Neutrophil (primary cell): Measurements from ENCODE around the gene DKC1.

Experiments used
- H3K27ac ChIP-seq: fragments of 200-600 bp; sonication (generic); 2 replicates; pipeline ENCODE4 v1.5.1; 2016; ENCODE audit warnings: mild to moderate bottlenecking, moderate library complexity
- H3K27me3 ChIP-seq: fragments of 200-600 bp; sonication (generic); 2 replicates; pipeline ENCODE4 v1.6.0; 2016; ENCODE audit warnings: mild to moderate bottlenecking
- H3K36me3 ChIP-seq: fragments of 200-600 bp; sonication (generic); 2 replicates; pipeline ENCODE4 v1.5.1; 2017
- H3K4me1 ChIP-seq, 2 experiments: fragments of 200-600 bp in 1 of 2; sonication (generic) in 1 of 2; 1 replicate in 1 of 2; 2 replicates in 1 of 2; pipeline versions ENCODE4 v1.5.1 to v1.6.1; 2013 to 2016; ENCODE audit warnings: low read depth in 1 of 2, low read length in 1 of 2, mild to moderate bottlenecking in 1 of 2, moderate library complexity in 1 of 2; ENCODE audit not compliant: control insufficient read depth in 1 of 2, insufficient read depth in 1 of 2
- H3K4me3 ChIP-seq, 2 experiments: fragments of 200-600 bp in 1 of 2; sonication (generic) in 1 of 2; 1 replicate in 1 of 2; 2 replicates in 1 of 2; pipeline ENCODE4 v1.5.1; 2013 to 2016; ENCODE audit warnings: low read depth in 1 of 2, low read length in 1 of 2, mild to moderate bottlenecking in 1 of 2, moderate library complexity in 1 of 2
- H3K9me3 ChIP-seq: fragments of 200-600 bp; sonication (generic); 2 replicates; pipeline ENCODE4 v1.5.1; 2016
- TF ChIP-seq, protein P1 (sequence below): fragments of 200-600 bp; sonication (generic); IDR thresholded peaks from 2 replicates; pipeline ENCODE4 v1.5.1; 2016; ENCODE audit warnings: antibody characterized with exemption

The DKC1 gene

DNA sequence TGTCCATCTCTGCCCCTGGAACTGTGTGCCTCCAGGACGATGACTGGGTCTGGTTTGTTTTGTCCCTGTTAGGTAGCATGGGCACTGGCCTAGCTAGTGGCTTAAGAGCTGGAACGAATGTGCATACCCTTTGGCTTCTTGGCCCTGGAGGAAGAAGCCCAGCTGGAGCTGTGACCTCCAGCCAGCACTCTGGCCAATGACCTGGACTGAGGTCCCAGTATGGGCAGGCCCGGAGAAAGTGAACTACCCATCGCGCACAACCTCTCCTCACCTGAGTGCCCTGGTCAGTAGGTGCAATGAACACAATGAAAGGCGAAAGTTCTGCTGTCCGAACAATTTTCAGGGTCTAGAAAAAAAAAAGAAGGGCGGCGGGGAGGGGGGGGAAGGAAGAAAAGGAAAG is 18.3 kb downstream of the DKC1 start:
- Histone ChIP-seq H3K4me3 (no peak overlapping the region), H3K27me3 (no peaks in the 10 kb centered on the region), H3K36me3 (peaks cover 67% of the 10 kb centered on the region), H3K9me3 (no peaks in the 10 kb centered on the region), H3K27ac (no peak overlapping the region), H3K4me1 (peaks cover 26% of the 10 kb centered on the region in 2 experiments)
- TF ChIP-seq, protein P1, sequence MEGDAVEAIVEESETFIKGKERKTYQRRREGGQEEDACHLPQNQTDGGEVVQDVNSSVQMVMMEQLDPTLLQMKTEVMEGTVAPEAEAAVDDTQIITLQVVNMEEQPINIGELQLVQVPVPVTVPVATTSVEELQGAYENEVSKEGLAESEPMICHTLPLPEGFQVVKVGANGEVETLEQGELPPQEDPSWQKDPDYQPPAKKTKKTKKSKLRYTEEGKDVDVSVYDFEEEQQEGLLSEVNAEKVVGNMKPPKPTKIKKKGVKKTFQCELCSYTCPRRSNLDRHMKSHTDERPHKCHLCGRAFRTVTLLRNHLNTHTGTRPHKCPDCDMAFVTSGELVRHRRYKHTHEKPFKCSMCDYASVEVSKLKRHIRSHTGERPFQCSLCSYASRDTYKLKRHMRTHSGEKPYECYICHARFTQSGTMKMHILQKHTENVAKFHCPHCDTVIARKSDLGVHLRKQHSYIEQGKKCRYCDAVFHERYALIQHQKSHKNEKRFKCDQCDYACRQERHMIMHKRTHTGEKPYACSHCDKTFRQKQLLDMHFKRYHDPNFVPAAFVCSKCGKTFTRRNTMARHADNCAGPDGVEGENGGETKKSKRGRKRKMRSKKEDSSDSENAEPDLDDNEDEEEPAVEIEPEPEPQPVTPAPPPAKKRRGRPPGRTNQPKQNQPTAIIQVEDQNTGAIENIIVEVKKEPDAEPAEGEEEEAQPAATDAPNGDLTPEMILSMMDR: no peak

DNA sequence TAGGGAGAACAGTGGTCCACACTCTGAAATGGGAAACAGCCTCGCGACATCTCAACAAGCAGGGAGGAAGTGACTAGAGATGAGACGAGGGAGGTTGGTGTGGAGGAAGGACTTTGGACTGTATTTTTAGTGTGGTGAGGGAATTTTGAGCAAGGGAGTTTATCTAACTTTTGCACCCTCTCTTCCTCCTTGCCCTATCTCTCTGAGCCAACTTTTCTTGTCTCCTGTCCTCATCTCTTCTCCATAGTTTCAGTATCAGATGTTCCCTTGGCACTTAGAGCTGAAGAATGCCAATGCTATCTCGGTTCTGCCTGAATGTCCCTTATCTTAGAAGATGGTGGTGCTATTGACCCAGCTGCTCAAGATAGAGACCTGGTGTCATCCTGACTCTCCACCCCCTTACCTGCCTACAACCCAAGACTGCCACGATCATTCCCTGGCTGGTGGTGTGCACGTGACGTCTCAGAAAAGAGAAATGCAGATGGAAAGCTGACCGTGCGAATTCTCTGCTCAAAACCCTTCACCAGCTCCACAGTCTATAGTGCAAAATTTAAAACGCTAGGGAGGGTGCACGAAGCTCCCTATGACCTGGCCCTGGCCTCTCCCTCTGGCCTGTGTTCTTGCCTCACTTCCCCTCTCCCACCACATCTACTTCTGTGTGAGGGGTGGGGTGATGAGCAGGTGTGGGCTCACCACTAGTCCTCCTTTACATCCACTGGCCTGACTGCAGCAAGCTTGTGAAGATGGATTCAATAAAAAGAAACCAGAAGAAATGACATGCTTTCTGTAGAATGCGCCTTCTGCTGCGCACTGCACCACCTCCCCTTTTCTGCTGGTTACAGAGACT is 21.7 kb downstream of the DKC1 start:
- Histone ChIP-seq H3K4me3 (peak overlapping the region; percentile 14 to 23), H3K27ac (peak overlapping the region; percentile 80), H3K4me1 (peaks cover 28 to 30% of the 10 kb centered on the region in 2 experiments), H3K36me3 (peaks cover 42% of the 10 kb centered on the region), H3K9me3 (no peaks in the 10 kb centered on the region), H3K27me3 (no peaks in the 10 kb centered on the region)
- TF ChIP-seq, protein P1: no peak

DNA sequence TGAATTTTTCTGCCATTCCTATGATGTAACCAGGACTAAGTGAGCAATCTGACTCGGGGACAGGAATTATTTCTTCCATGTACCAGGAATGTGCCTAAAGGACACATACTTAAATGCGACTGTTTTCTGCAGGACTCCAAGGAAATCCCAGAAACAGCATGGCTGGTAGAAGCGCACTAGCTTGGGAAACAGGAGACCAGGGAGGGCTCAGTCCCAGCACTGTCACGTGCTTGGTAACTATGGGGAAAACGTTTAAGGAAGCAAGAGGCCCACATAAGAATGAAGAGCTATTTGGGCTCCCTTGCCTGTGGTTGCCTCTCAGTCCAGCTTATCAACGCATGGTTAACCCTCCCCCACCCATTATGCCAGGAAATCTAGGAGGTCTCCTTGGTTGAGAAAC is 23.1 kb downstream of the DKC1 start:
- Histone ChIP-seq H3K9me3 (no peaks in the 10 kb centered on the region), H3K27me3 (no peaks in the 10 kb centered on the region), H3K27ac (peak overlapping the region; percentile 80)

DNA sequence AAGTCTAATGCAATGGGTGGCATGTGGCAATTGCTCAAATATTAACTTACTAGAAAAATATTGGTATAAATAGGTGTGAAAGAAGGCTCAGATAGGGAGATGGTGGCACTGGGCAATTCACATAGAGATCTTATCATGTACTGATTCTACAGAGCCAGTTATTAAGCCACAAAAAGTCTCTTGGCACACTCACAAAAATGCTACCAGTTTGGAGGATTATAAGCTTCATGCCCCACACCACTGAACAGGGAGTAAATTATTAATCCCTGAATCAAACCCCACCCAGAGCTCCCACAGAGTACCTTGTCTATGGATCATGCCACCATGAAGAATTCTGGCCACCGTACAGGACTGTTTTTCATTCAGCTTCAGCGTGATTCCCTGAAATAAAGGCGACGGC is 28.8 kb downstream of the DKC1 start:
- Histone ChIP-seq H3K27me3 (no peaks in the 10 kb centered on the region), H3K4me1 (peaks cover 17 to 18% of the 10 kb centered on the region in 2 experiments), H3K36me3 (peaks cover 12% of the 10 kb centered on the region), H3K27ac (no peak overlapping the region), H3K9me3 (no peaks in the 10 kb centered on the region), H3K4me3 (no peak overlapping the region)
- TF ChIP-seq, protein P1: no peak

More for the DNA sequence above, 23.1 kb downstream of the DKC1 start:
- peaks cover 34% of the 10 kb centered on the region for H3K36me3 ChIP-seq
- no peak overlapping the region for H3K4me3 ChIP-seq
- H3K4me1 ChIP-seq: peaks cover 28 to 30% of the 10 kb centered on the region in 2 experiments
- TF ChIP-seq, protein P1: no peak

DNA sequence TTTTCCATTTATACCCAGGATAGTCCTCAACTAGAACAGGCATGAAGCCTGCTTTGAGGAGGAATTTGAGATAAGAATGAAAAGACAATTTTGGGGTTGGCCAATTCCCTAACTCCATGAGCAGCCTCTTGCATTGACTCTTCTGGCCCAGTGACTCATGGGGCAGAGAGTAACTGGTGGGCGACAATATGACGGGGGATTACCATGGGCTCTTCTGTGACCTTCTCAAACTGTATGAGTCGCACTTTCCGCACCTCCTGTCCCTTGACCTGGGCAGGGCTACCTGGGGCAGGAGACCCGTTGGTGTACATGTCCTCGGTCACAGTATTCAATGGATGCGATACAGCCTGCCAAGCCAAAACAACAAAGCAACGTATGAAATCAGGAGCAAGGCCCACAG is 29.3 kb downstream of the DKC1 start:
- peaks cover 12% of the 10 kb centered on the region for H3K36me3 ChIP-seq
- H3K4me3 ChIP-seq: no peak overlapping the region
- H3K27ac ChIP-seq: no peak overlapping the region
- H3K27me3 ChIP-seq: no peaks in the 10 kb centered on the region
- H3K9me3 ChIP-seq: no peaks in the 10 kb centered on the region
- peaks cover 17 to 22% of the 10 kb centered on the region in 2 experiments for H3K4me1 ChIP-seq
- TF ChIP-seq, protein P1: no peak
